ENCODE data around the gene TBX5. TPM values are rescaled to one million over a fixed set of nuclear protein-coding genes. Genes with fewer than 3 reads are reported as not detected.

Gene TBX5
- polyA plus RNA-seq, 1 of the 3 experiments (the other 2 are of a cell fraction): not detected

DNA sequence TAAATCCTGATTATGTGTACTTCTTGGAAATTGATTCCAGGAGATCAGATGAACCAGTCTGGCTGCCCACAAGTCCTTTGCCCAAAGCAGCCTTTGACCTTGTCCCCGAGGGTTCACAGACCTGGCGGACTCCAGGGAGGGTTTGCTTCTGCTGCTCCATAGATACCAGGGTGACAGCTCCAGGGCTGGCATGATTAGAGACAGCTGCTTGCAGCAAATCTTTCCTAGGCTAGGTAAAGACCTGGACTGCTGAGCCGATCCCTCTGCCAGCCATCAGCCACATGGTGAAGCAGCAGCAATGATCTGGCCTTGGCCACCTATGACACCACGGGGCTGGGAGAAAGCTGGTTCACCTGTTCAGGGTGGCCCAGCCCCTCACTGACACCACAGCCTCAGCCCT lies 10.1 kb upstream of the TBX5 start:
- Histone ChIP-seq H3K36me3 (replicated peaks in 1 of 2; ENCODE audit: control insufficient read depth in 1 of 2, insufficient read depth in 2 of 2, low read length in 1 of 2) (no peaks in the 10 kb centered on the region), H4K20me1 (ENCODE audit: insufficient read depth) (no peaks in the 10 kb centered on the region), H3K79me2 (ENCODE audit: insufficient read depth) (no peaks in the 10 kb centered on the region), H3K27me3 (ENCODE audit: insufficient read depth) (peaks cover 70% of the 10 kb centered on the region), H3F3A (replicated peaks; ENCODE audit: insufficient read depth) (no peaks in the 10 kb centered on the region), H3K4me1 (ENCODE audit: control insufficient read depth in 1 of 2, insufficient read depth in 2 of 2, low read depth in 1 of 2, low read length in 1 of 2) (no peaks in the 10 kb centered on the region), H2AFZ (ENCODE audit: low read depth) (no peak overlapping the region), H3K4me3 (ENCODE audit: low read depth in 2 of 2, low read length in 1 of 2) (no peak overlapping the region), H3K9me2 (no peaks in the 10 kb centered on the region), H3K9me3 (no peaks in the 10 kb centered on the region), H3K4me2 (no peak overlapping the region), H3K9ac (no peak overlapping the region), H3K27ac (ENCODE audit: low read depth in 2 of 2, low read length in 1 of 2) (no peak overlapping the region)
- TF ChIP-seq, protein P1, sequence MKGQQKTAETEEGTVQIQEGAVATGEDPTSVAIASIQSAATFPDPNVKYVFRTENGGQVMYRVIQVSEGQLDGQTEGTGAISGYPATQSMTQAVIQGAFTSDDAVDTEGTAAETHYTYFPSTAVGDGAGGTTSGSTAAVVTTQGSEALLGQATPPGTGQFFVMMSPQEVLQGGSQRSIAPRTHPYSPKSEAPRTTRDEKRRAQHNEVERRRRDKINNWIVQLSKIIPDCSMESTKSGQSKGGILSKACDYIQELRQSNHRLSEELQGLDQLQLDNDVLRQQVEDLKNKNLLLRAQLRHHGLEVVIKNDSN (IDR thresholded peaks at IDR 0.05; ENCODE audit: borderline replicate concordance, low read depth): no peak
- TF ChIP-seq PBX3 (IDR thresholded peaks at IDR 0.05) (no peak), GATA2 (CRISPR knock-in tag; IDR thresholded peaks at IDR 0.05) (no peak)
- ChIA-PET CTCF (no interaction called here), POLR2A (no interaction called here)
- 6% methylated on average over 2 of the region's 4 CpGs for WGBS (ENCODE audit: low lambda C conversion rate)
- DNase-seq: no peak

DNA sequence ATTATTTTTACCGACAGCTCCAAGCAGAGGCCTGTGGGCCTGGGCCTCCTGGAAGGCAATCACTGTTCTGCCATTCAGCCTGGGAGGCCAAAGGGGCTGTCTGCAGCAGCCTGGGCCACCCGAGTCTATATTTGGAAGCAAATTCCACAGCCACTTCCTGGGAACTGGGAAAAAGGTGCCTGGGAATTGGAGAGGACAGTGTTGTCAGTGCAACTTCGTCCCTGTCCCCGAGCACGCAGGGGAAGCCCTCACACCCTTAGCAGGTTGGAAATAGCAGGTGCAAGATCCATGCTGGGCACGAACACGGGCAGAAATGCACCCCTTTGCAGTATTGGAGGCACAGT lies 9.6 kb upstream of the TBX5 start:
- CTCF ChIA-PET: no interaction called here
- Histone ChIP-seq H3K27ac (ENCODE audit: low read depth in 2 of 2, low read length in 1 of 2) (no peak overlapping the region), H3K4me2 (no peak overlapping the region)

More for the DNA sequence above, 9.6 kb upstream of the TBX5 start:
- no peaks in the 10 kb centered on the region for H3K79me2 ChIP-seq (ENCODE audit: insufficient read depth)
- no peaks in the 10 kb centered on the region for H4K20me1 ChIP-seq (ENCODE audit: insufficient read depth)
- no peaks in the 10 kb centered on the region for H3F3A ChIP-seq (replicated peaks; ENCODE audit: insufficient read depth)
- peaks cover 72% of the 10 kb centered on the region for H3K27me3 ChIP-seq (ENCODE audit: insufficient read depth)
- H2AFZ ChIP-seq (ENCODE audit: low read depth): no peak overlapping the region
- H3K4me1 ChIP-seq (ENCODE audit: control insufficient read depth in 1 of 2, insufficient read depth in 2 of 2, low read depth in 1 of 2, low read length in 1 of 2): no peaks in the 10 kb centered on the region
- H3K9me2 ChIP-seq: no peaks in the 10 kb centered on the region
- no peak for TF ChIP-seq CTCF (IDR thresholded peaks at IDR 0.05)
- TF ChIP-seq GATA2 (CRISPR knock-in tag; IDR thresholded peaks at IDR 0.05): no peak
- TF ChIP-seq EP300 (IDR thresholded peaks at IDR 0.05; ENCODE audit: borderline replicate concordance in 1 of 2, low read depth in 1 of 2, low read length in 1 of 2): no peak
- no peaks in the 10 kb centered on the region for H3K9me3 ChIP-seq
- WGBS (ENCODE audit: low lambda C conversion rate): 7% methylated on average over 7 of the region's 7 CpGs
- H3K9ac ChIP-seq: no peak overlapping the region
- no peaks in the 10 kb centered on the region for H3K36me3 ChIP-seq (replicated peaks in 1 of 2; ENCODE audit: control insufficient read depth in 1 of 2, insufficient read depth in 2 of 2, low read length in 1 of 2)
- POLR2A ChIA-PET: no interaction called here
- DNase-seq: no peak
- H3K4me3 ChIP-seq (ENCODE audit: low read depth in 2 of 2, low read length in 1 of 2): no peak overlapping the region

Measured in SK-N-SH (cell line).